Left lobe of liver (tissue), 2 donors: ENCODE data around the gene ZNF740. TPM values are rescaled to one million over a fixed set of nuclear protein-coding genes. Genes with fewer than 3 reads are reported as not detected.
"Not testable (repeated sequence)": the region's sequence is repeated elsewhere in the genome, so short reads cannot be mapped to it uniquely, and the experiment has no call there.

ENCODE experiments used
- ATAC-seq: fragments of 200-7000 bp; cut with Tn5 transposase; one replicate; pipeline ENCODE4 v1.9.1; 2020; ENCODE audit warnings: mild to moderate bottlenecking, moderate library complexity
- DNase-seq: peaks from one replicate; pipeline ENCODE4 v3.0.0-alpha.2; 2020; ENCODE audit warnings: low spot score
- total RNA-seq: library from RNA; stranded (reverse); gene quantifications from one replicate; pipeline ENCODE4 v1.2.1, GENCODE V29; 2021
- donor health status: DM: no; HTN: no; CAD: no; lungs with moderate emphysema.
- donor health status: DM: no; HTN: yes; CAD: no.

Gene ZNF740
- total RNA-seq, 1 donor from 2014 or later, result 25.9 TPM

GRCh38 chr12:53193040-53193439 is 12.5 kb downstream of the ZNF740 start:
- DNase-seq, result no peak
- no peak for ATAC-seq

- ATAC-seq (no peak), DNase-seq (no peak)
Observed at GRCh38 chr12:53193985-53194716, 13.6 kb downstream of the ZNF740 start.

DNA sequence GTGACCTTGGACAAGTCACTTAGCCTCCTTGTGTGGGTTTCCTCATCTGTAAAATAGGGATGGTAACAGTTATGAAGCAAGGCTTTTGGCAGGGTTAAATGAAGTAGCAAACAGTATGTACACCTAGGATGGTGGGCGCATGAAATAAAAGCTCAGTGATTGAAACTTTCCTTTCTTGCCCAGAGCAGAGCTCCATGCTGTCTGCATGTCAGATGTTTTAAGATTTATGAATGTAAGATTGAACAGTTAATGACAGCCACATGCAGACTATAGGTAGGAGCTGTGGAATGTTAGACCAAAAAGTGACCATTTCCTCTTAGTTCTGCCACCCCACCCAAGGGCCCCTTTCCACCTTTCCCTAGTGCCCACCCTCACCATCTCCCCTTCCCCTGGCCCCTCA is 14.5 kb downstream of the ZNF740 start:
- DNase-seq (no peak), ATAC-seq (no peak)

DNA sequence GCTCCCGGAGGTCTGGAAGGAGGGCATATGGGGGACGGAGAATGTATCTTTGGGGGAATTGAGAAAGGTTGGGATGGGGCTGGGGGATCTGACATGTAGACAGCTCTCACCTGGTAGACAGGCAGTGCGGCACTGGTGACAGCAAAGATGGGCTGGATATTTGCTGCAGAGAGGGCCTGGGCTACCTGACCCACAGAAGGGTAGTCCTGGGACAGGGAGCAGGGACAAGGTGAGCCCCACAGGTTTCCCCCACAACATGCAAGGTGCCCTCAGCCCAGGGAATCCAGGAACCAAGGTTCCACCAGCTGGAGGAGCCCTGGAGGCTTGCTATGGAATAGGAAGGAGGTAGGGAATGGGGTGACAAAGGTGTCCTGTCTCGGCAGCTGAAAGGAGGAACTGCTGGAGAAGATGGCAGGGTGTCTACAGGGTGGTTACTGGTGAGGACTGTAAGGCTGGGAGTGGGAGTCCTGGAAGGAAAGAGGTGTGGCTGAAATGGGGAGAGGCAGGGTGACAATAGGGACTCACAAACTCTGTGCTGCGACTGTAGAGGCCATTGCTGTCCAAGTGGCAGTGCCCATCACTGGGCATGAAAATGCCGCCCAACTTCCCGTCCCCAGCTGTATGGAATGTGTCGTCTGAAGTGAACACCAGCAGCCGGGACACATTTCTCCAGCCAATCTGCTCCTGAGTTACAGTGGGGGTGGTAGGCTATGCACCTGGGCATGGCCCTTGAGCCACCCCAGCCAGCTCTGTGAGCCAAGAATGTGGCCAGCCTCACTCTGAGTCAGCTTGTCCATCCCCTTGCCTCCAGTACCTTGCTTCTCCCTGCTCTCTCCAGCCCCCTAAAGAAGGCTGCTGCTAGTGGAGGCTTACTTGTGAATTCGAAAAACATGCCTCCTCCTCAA is 15.2 kb downstream of the ZNF740 start:
- DNase-seq, result no peak
- no peak for ATAC-seq

- ATAC-seq (no peak), DNase-seq (no peak)
Observed at GRCh38 chr12:53196486-53196885, 16.0 kb downstream of the ZNF740 start.

- no peak for DNase-seq
- ATAC-seq, result peak; percentile 62
Observed at GRCh38 chr12:53197011-53197640, 16.6 kb downstream of the ZNF740 start.

DNA sequence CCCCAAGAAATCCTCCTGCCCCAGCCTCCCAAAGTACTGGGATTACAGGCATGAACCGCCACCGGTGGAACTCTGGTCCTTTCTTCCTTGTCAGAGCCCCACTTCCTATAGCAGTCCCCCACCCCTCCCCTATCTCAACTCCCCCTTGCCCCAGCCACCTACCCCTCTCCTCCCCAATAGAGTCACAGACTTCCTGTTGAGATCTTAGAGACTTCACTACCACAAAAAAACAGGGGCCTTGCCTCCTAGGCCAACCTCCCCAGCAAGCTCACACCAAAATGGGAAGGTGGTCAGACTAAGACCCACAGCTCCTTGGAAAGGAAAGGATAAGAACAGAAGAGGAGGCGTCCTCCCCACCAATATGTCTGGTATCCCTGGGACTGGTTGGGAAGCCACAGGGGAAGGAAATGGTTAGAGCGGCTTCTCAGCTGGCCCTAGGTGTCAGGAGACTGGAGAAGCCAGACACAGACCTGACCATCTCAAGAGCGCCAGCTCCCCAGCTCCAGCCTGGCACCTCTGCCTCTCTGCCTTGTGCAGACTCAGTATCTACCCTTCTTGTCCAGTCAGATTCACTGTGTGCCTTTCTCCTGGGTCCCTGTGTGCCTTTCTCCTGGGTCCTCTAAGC is 18.1 kb downstream of the ZNF740 start:
- ATAC-seq (no peak), DNase-seq (no peak)

DNA sequence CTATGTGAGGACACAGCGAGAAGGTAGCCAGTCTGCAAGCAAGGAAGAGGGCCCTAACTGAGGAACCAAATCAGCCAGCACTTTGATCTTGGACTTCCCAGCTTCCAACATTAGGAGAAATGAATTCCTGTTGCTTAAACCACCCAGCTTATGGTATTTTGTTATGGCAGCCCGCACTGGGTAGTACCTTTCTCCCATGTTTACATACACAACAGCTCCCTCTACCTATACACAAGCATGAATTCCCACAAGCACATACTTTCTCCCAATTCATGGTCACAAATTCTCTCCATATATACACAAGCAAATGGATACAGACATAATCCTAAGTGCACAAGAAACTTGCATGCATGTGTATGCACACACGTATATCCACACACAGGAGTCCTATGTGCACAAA is 19.2 kb downstream of the ZNF740 start:
- DNase-seq (no peak), ATAC-seq (no peak)

- DNase-seq (no peak), ATAC-seq (no peak)
Observed at GRCh38 chr12:53200107-53200457, 19.6 kb downstream of the ZNF740 start.

- ATAC-seq, result no peak
- no peak for DNase-seq
Observed at GRCh38 chr12:53200458-53201176, 20.1 kb downstream of the ZNF740 start.

DNA sequence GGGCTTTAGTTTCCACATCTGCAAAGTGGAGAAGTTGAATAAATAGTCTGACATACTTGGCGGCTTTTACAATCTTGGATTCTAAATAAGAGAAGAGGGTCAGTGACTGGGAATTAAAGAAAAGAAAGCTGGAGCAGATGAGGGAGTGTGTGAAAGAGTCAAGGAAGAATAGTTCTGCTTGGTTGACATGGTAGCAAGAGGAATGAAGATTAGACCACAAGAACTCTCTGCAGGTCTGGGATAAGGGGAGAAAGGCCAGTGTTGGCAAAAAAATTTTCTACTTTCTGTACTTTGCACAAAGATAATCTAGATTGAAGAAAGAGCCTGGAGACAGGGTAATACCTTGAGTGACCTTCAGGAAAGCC is 20.6 kb downstream of the ZNF740 start:
- no peak for DNase-seq
- no peak for ATAC-seq

- ATAC-seq, result no peak
Observed at GRCh38 chr12:53201639-53202038, 21.1 kb downstream of the ZNF740 start.

DNA sequence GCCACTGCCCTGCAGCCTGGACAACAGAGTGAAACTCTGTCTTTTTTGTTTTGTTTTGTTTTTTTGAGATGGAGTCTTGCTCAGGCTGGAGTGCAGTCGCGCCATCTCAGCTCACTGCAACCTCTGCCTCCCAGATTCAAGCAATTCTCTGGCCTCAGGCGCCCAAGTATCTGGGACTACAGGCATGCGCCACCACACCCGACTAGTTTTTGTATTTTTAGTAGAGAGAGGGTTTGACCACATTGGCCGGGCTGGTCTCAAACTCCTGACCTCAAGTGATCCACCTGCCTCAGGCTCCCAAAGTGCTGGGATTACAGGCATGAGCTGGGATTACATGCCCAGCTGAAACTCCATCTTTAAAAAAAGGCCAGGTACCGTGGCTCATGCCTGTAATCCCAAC is 21.8 kb downstream of the ZNF740 start:
- not testable (repeated sequence) for DNase-seq, ATAC-seq

More at GRCh38 chr12:53201639-53202038, 21.1 kb downstream of the ZNF740 start:
- no peak for DNase-seq

DNA sequence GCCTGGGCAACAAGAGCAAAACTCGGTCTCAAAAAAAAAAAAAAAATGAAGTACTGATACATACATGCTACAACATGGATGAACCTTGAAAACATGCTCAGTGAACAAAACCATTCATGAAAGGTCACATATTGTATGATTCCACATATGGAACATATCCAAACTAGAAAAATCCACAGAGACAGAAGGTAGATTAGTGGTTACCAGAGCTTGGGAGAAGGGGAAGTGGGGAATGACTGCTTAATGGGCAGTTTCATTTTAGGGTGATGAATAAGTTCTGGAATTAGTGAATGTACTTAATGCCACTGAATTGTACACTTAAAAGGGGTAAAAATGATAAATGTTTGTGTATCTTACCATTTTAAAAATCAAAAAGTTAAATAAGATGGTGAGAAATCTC is 23.8 kb downstream of the ZNF740 start:
- DNase-seq (no peak), ATAC-seq (no peak)

GRCh38 chr12:53205747-53206419 is 25.4 kb downstream of the ZNF740 start:
- no peak for ATAC-seq
- DNase-seq, result no peak

DNA sequence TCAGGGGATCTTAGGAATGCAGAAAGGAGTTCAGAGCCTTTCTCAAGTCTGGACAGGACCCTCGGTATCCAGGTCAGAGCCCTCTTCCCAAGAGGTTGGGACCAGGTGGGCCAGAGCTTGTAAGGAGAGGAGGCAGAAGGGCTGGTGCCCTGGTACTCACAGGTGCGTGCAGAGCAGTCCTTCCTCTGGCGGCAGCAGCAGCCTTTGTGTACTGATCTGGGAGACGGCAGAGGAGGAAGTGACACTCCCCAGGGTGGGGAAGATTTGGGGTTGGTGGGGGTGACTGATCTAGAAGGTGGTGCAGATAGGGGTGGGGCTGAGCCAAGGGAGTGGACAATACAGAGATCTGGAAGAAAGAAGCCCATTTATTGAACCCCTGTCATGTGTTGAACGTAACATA is 26.5 kb downstream of the ZNF740 start, which contains the start of gene ITGB7:
TSS of gene ITGB7 (minus strand) at position 210 of the 400 bp plus-strand sequence. CDS start 6,808 bp downstream, outside the sequence.
- peak; percentile 20 for ATAC-seq

GRCh38 chr12:53208435-53208834 is 27.9 kb downstream of the ZNF740 start:
- no peak for DNase-seq
- ATAC-seq, result no peak

More for the DNA sequence above, 26.5 kb downstream of the ZNF740 start, which contains the start of gene ITGB7:
- no peak for DNase-seq

DNA sequence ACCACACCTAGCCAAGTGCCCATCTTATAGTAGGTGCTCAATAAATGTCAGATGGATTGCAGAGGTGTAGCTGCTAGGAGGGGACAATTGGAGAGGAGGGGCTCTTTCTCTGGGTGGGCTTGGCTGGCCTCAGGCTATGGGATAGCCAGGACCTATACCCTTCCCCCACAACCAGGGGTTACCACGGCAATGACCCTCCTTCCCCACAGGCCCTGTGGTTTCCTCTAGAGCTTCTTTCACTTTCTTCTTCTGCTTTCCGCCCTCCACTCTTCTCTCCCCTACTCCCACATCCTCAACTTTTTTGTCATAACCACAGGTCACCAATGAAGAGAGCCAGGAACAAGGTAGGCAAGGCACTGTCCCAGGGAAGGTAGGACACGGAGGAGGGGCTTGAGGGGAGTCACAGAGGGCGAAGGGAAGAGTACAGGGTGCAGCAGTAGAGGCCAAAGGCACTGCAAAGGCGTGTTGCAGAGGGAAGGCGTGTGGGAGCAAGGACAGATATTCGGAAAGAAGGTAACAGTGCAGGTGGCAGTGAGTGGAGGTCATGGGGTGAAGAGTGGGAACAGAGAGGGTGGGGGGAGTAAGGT is 28.4 kb downstream of the ZNF740 start:
- DNase-seq (no peak), ATAC-seq (peak; percentile 20)

GRCh38 chr12:53210843-53211242 is 30.3 kb downstream of the ZNF740 start:
- no peak for DNase-seq
- no peak for ATAC-seq
